Testis (tissue), 3 donors: ENCODE results near the gene FBXO36. TPM values are rescaled to one million over a fixed set of nuclear protein-coding genes. Genes with fewer than 3 reads are reported as not detected.

Experiments used
- DNase-seq: peaks from one replicate; pipeline ENCODE4 v3.0.0-alpha.2; 2019
- H3K27ac ChIP-seq, 2 donors: fragments of 200-600 bp; sonication (generic); one replicate each; pipeline ENCODE4 v1.5.1; 2019
- H3K27me3 ChIP-seq: fragments of 200-600 bp; sonication (generic); one replicate; pipeline ENCODE4 v1.5.1; 2019
- H3K36me3 ChIP-seq: fragments of 200-600 bp; sonication (generic); one replicate; pipeline ENCODE4 v1.5.1; 2017; ENCODE audit warnings: low read depth; ENCODE audit errors: missing control alignments
- H3K4me1 ChIP-seq: fragments of 200-600 bp; sonication (generic); one replicate; pipeline ENCODE4 v1.5.1; 2019
- H3K4me3 ChIP-seq, 2 donors: fragments of 200-600 bp; sonication (generic); one replicate each; pipeline ENCODE4 v1.5.1; 2017 to 2019
- H3K9me3 ChIP-seq: fragments of 200-600 bp; sonication (generic); one replicate; pipeline ENCODE4 v1.5.1; 2017
- POLR2A ChIP-seq: fragments of 450-650 bp; IDR thresholded peaks from one replicate; pipeline ENCODE4 v1.6.1; 2017; ENCODE audit warnings: antibody characterized with exemption, mild to moderate bottlenecking, moderate library complexity
- WGBS, 2 donors: methylation state at CpG; one replicate each; pipeline ENCODE4 v1.1.5; 2018; 5-methylcytosine and 5-hydroxymethylcytosine counted together
- intact Hi-C: fragments of 100-400 bp; cut with DNase I; formaldehyde crosslinking; loops from one replicate; pipeline ENCODE4 v1.15.1; 2023; ENCODE audit warnings: low total_unique reads
- polyA plus RNA-seq: library from polyadenylated mRNA; stranded (reverse); fragments of 350-450 nt; fragmentation: Illumina TruSeq; extraction: RNeasy Lipid Tissue Mini Kit (QIAGEN cat#74804); gene quantifications from one replicate; pipeline ENCODE4 v1.2.3, GENCODE V29; 2014; ENCODE audit warnings: low read depth, low replicate concordance; ENCODE audit not compliant: insufficient read depth
- total RNA-seq, 2 donors: library from RNA; depleted of rRNA; stranded (reverse); fragments of >200 nt; gene quantifications; one replicate each; pipeline ENCODE4 v1.2.3, GENCODE V29; 2016
- TF ChIP-seq, protein P1 (sequence below), 3 experiments: fragments of 450-650 bp in 2 of 3; fragments of 200-600 bp in 1 of 3; sonication (generic) in 1 of 3; IDR thresholded peaks; one replicate each; pipeline ENCODE4 v1.5.1; 2016 to 2019; ENCODE audit warnings: antibody characterized with exemption in 3 of 3, mild to moderate bottlenecking in 2 of 3, moderate library complexity in 1 of 3

Gene FBXO36
- total and polyA plus RNA-seq, 3 donors from 2014 or later = 6.8 to 16.8 (median 7.1) TPM

DNA sequence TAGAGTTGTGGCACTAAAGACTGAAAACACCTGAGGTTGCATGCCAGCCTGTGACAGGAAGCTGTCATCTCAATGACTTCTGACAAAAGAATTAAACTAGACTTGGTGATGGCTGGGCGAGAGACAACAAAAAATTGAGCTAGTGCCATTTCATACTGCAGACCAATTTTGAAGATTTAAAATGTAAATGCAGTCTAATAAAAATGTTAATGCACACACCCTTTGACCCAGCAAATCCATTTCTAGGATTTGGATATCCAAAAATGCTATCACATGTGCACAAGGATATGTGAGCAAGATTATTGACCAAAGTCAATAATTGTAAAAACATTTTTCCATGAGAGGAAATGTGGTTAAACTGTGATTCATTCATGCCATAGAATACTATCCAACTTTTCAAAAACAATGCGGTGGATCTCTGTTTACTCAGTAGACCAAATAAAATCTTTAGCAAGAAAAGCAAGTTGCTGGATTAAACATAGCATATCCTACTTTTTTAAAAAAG lies 5.6 kb downstream of the FBXO36 start:
- Histone ChIP-seq H3K36me3 (no peaks in the 10 kb centered on the region), H3K9me3 (no peaks in the 10 kb centered on the region), H3K4me3 (no peak overlapping the region), H3K4me1 (no peaks in the 10 kb centered on the region), H3K27me3 (no peaks in the 10 kb centered on the region), H3K27ac (no peak overlapping the region)
- no peak for TF ChIP-seq POLR2A
- TF ChIP-seq, protein P1, sequence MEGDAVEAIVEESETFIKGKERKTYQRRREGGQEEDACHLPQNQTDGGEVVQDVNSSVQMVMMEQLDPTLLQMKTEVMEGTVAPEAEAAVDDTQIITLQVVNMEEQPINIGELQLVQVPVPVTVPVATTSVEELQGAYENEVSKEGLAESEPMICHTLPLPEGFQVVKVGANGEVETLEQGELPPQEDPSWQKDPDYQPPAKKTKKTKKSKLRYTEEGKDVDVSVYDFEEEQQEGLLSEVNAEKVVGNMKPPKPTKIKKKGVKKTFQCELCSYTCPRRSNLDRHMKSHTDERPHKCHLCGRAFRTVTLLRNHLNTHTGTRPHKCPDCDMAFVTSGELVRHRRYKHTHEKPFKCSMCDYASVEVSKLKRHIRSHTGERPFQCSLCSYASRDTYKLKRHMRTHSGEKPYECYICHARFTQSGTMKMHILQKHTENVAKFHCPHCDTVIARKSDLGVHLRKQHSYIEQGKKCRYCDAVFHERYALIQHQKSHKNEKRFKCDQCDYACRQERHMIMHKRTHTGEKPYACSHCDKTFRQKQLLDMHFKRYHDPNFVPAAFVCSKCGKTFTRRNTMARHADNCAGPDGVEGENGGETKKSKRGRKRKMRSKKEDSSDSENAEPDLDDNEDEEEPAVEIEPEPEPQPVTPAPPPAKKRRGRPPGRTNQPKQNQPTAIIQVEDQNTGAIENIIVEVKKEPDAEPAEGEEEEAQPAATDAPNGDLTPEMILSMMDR (IDR thresholded peaks at IDR 0.05) = no peak
- intact Hi-C loops = no loop called here
- 88 to 95% methylated on average over 2 of the region's 2 CpGs for WGBS, 2 donors
- DNase-seq = no peak

DNA sequence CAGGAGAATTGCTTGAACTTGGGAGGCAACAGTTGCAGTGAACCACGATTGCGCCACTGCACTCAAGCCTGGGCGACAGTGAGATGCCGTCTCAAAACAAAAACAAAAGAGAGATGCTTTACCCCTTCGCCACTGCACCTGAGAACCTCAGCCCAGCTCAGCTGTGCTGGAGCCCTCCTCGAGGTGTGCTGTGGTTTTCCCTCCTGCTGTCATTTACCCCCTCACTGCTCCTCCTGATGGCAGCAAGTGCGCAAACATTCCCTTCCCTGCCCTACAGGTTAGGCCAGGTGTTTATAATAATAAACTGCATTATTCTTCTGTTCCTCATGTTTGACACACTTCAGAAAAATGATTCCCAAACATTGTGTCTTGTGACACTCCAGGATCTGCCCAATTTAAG lies 8.4 kb downstream of the FBXO36 start:
- Histone ChIP-seq H3K27ac (no peak overlapping the region), H3K4me1 (no peaks in the 10 kb centered on the region), H3K27me3 (no peaks in the 10 kb centered on the region), H3K4me3 (no peak overlapping the region), H3K36me3 (no peaks in the 10 kb centered on the region), H3K9me3 (no peaks in the 10 kb centered on the region)
- 89 to 90% methylated on average over 7 of the region's 7 CpGs for whole genome bisulfite sequencing, 2 donors
- no peak for DNase-seq
- no peak for TF ChIP-seq POLR2A
- TF ChIP-seq, protein P1 (IDR thresholded peaks at IDR 0.05) = no peak
- intact Hi-C loops = no loop called here

DNA sequence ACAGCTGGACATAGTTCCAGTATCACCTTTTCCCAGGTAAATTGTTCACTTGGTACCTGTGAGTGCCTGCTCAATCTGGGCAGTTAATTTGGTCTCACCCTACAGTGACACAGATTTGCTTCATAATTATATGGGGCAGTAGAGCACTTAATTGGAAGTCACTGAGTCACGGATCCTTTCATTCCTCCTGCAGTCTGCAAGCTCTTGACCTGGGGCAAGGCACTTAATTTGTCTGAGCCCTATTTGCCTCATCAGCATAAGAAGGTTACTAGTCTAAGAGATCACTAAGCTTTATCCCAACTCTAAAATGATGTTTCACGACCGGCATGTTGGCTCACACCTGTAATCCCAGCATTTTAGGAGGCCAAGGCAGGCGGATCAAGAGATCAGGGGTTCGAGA lies 8.9 kb downstream of the FBXO36 start:
- Histone ChIP-seq H3K9me3 (no peaks in the 10 kb centered on the region), H3K4me1 (no peaks in the 10 kb centered on the region), H3K4me3 (no peak overlapping the region), H3K27ac (no peak overlapping the region), H3K27me3 (no peaks in the 10 kb centered on the region), H3K36me3 (no peaks in the 10 kb centered on the region)
- TF ChIP-seq POLR2A = no peak
- TF ChIP-seq, protein P1 (IDR thresholded peaks at IDR 0.05) = no peak
- no peak for DNase-seq
- intact Hi-C loops = no loop called here
- whole genome bisulfite sequencing, 2 donors = 85 to 97% methylated on average over 5 of the region's 5 CpGs

DNA sequence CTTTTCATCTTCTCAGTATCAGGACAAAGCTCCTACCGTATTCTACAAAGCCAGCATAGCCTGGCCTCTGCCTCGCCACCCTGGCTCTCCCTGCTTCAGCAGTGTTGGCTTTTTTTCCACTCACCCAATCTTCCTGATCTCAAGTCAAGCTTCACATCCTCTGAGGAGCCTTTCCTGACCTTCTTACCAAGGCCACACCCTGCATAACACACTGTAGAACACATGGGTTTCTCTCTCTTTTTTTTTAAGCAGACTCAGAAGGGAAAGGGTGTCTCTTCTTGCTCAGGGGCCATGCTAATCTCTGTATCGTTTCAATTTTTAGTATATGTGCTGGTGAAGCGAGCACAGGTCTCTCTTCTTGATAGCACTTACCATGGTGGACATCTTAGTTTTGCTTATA lies 15.2 kb downstream of the FBXO36 start:
- Histone ChIP-seq H3K27ac (no peak overlapping the region), H3K36me3 (no peaks in the 10 kb centered on the region), H3K27me3 (no peaks in the 10 kb centered on the region), H3K4me3 (peak overlapping the region in 1 of 2 donors; percentile 36), H3K4me1 (no peaks in the 10 kb centered on the region), H3K9me3 (no peaks in the 10 kb centered on the region)
- intact Hi-C loops = no loop called here
- no peak for DNase-seq
- 61 to 65% methylated on average over 4 of the region's 4 CpGs for WGBS, 2 donors
- TF ChIP-seq, protein P1 (IDR thresholded peaks at IDR 0.05) = no peak
- no peak for TF ChIP-seq POLR2A

DNA sequence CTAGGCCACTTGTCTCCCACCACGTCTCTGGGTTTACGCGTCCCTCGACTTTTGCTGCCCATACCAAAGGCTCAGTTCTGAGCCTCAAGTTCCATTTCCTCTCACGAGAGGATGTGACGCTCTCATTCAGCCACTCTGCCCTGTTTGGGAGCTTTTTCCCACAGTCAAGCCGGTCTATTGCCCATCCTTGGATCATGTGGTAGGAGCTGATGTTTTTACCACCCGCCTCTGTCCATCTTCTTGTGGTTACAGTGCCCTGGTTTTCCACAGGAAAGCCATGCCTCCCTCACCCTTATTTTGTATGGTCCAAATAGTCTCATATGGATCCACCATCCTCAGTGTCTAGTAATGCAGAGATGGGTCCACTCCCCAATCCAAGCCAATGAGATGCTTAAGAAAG lies 20.4 kb downstream of the FBXO36 start:
- no peaks in the 10 kb centered on the region for H3K9me3 ChIP-seq
- H3K27me3 ChIP-seq = no peaks in the 10 kb centered on the region
- TF ChIP-seq POLR2A = no peak
- TF ChIP-seq, protein P1 (IDR thresholded peaks at IDR 0.05) = no peak
- 93 to 96% methylated on average over 8 of the region's 8 CpGs for WGBS, 2 donors
- no peaks in the 10 kb centered on the region for H3K36me3 ChIP-seq
- intact Hi-C loops = no loop called here
- no peaks in the 10 kb centered on the region for H3K4me1 ChIP-seq
- H3K4me3 ChIP-seq = no peak overlapping the region
- H3K27ac ChIP-seq = no peak overlapping the region
- no peak for DNase-seq
